ENCODE results near the gene KBTBD2. TPM values are rescaled to one million over a fixed set of nuclear protein-coding genes. Genes with fewer than 3 reads are reported as not detected.

KBTBD2 gene
- total and polyA plus RNA-seq, 2 donors (not counting 3 experiments of a cell fraction or from before 2014, with no cell fraction given), result 24.8 to 36.6 TPM

- POLR2A ChIA-PET, result no interaction called here
- H3K27me3 ChIP-seq (ENCODE audit: control insufficient read depth in 2 of 2, insufficient read depth in 2 of 2, low read length in 2 of 2), result no peaks in the 10 kb centered on the region
- no peaks in the 10 kb centered on the region for H3K4me1 ChIP-seq (ENCODE audit: control insufficient read depth, extremely low read depth, insufficient read depth, low read length)
- peak; percentile 31 for FAIRE-seq
- H3K4me3 ChIP-seq (replicated peaks in 1 of 3; ENCODE audit: insufficient read depth in 1 of 3, low read depth in 1 of 3, low read length in 3 of 3), result no peak overlapping the region
- H3K36me3 ChIP-seq (ENCODE audit: control insufficient read depth in 2 of 2, extremely low read depth in 1 of 2, insufficient read depth in 2 of 2, low read length in 2 of 2), result peaks cover 16 to 27% of the 10 kb centered on the region in 2 experiments
- H2AFZ ChIP-seq (ENCODE audit: low read depth, low read length), result no peak overlapping the region
- dilution Hi-C loops (cut with MboI; ENCODE audit: extremely low pct_ligation_motif_present, low sequenced_read_pairs) (no loop called here), intact Hi-C loops (cut with micrococcal nuclease) (no loop called here)
- H3K4me2 ChIP-seq (ENCODE audit: insufficient read depth, low read length), result no peak overlapping the region
- no peaks in the 10 kb centered on the region for H4K20me1 ChIP-seq (replicated peaks; ENCODE audit: control insufficient read depth, extremely low read depth, insufficient read depth, low read length)
- no peak overlapping the region for H3K9ac ChIP-seq (replicated peaks; ENCODE audit: extremely low read depth, insufficient read depth, low read length)
- no peak for TF ChIP-seq POLR2AphosphoS5 (IDR thresholded peaks at IDR 0.05; ENCODE audit: insufficient read depth, low read depth, low read length)
- BruUV-seq (replicated peaks), result no TSS peak
- H3K79me2 ChIP-seq (ENCODE audit: control insufficient read depth, insufficient read depth, low read length), result peaks cover 41% of the 10 kb centered on the region
- DNase-seq (ENCODE audit: low read depth, low spot score), result no peak
- CTCF ChIA-PET, result interaction anchor here (1.4 kb wide), 1 partner anchor 26 kb away, joined by 5 read pairs; no protein-coding TSS in a partner anchor
- H3K27ac ChIP-seq (ENCODE audit: insufficient read depth, low read depth, low read length), result no peak overlapping the region
- no peaks in the 10 kb centered on the region for H3K9me3 ChIP-seq (replicated peaks; ENCODE audit: control insufficient read depth, insufficient read depth, low read length)
- no peaks in the 10 kb centered on the region for H3K9me1 ChIP-seq (replicated peaks; ENCODE audit: control insufficient read depth, extremely low read depth, insufficient read depth, low read length)
These were observed 19.1 kb downstream of the KBTBD2 start for GRCh38 chr7:32872421-32872820.

DNA sequence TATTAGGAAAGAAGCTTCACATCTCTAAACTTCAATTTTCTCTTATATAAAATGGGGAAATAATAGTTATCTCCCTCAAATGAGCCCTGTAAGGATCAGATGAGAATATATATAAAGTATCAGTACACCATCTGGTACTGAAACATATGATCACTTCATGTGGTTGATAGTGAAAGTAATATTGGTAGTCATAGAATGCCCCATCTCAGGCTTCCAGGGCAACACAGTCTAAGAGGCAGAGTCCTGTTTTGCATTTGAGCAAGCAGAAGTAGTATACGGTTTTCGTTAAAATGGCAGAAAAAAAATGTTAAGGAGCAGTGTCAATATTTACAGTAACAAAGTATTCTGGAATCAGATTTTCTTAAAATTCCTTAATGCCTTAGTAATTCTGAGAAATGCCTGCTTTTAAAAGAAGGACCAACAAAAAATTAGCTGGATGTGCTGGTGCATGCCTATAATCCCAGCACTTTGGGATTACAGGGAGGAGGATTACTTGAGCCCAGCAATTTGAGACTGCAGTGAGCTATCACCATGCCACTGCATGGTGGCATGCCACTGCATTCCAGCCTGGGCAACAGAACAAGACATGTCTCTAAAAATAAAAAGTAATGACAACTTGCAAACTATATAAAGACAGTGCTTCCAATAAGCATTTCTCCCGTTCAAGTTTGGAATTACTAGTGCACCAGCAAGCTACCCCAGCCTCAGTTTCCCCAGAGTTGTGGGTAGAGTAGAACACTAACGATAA, 19.8 kb downstream of the KBTBD2 start:
- Histone ChIP-seq H3K9ac (replicated peaks; ENCODE audit: extremely low read depth, insufficient read depth, low read length) (no peak overlapping the region), H3K79me2 (ENCODE audit: control insufficient read depth, insufficient read depth, low read length) (peaks cover 35% of the 10 kb centered on the region), H3K9me3 (replicated peaks; ENCODE audit: control insufficient read depth, insufficient read depth, low read length) (no peaks in the 10 kb centered on the region), H2AFZ (ENCODE audit: low read depth, low read length) (no peak overlapping the region), H3K27ac (ENCODE audit: insufficient read depth, low read depth, low read length) (no peak overlapping the region), H4K20me1 (replicated peaks; ENCODE audit: control insufficient read depth, extremely low read depth, insufficient read depth, low read length) (no peaks in the 10 kb centered on the region), H3K4me1 (ENCODE audit: control insufficient read depth, extremely low read depth, insufficient read depth, low read length) (no peaks in the 10 kb centered on the region), H3K36me3 (ENCODE audit: control insufficient read depth in 2 of 2, extremely low read depth in 1 of 2, insufficient read depth in 2 of 2, low read length in 2 of 2) (peaks cover 16 to 28% of the 10 kb centered on the region in 2 experiments), H3K4me2 (ENCODE audit: insufficient read depth, low read length) (no peak overlapping the region), H3K9me1 (replicated peaks; ENCODE audit: control insufficient read depth, extremely low read depth, insufficient read depth, low read length) (no peaks in the 10 kb centered on the region), H3K4me3 (replicated peaks in 1 of 3; ENCODE audit: insufficient read depth in 1 of 3, low read depth in 1 of 3, low read length in 3 of 3) (no peak overlapping the region), H3K27me3 (ENCODE audit: control insufficient read depth in 2 of 2, insufficient read depth in 2 of 2, low read length in 2 of 2) (no peaks in the 10 kb centered on the region)
- FAIRE-seq, result no peak
- ChIA-PET CTCF (interaction anchor here (1.4 kb wide), 1 partner anchor 25 kb away, joined by 5 read pairs; no protein-coding TSS in a partner anchor), POLR2A (no interaction called here)
- no TSS peak for BruUV-seq (replicated peaks)
- no peak for TF ChIP-seq FOS (IDR thresholded peaks at IDR 0.05; ENCODE audit: borderline replicate concordance, insufficient read depth, low read length)
- no peak for TF ChIP-seq MYC (IDR thresholded peaks at IDR 0.05; ENCODE audit: low read depth, low read length)
- no peak for TF ChIP-seq POLR2A (IDR thresholded peaks at IDR 0.05; ENCODE audit: low read depth, low read length)
- no peak for TF ChIP-seq POLR2AphosphoS5 (IDR thresholded peaks at IDR 0.05; ENCODE audit: insufficient read depth, low read depth, low read length)
- no peak for TF ChIP-seq CTCF (IDR thresholded peaks at IDR 0.05; ENCODE audit: extremely low read depth in 1 of 2, insufficient read depth in 1 of 2, low read depth in 1 of 2, low read length in 2 of 2)
- intact Hi-C loops (cut with micrococcal nuclease), result no loop called here
- dilution Hi-C loops (cut with MboI; ENCODE audit: extremely low pct_ligation_motif_present, low sequenced_read_pairs), result no loop called here
- no peak for DNase-seq (ENCODE audit: low read depth, low spot score)

Data from endothelial cell of umbilical vein (primary cell).